GM12878 (cell line): ENCODE results near the gene REPIN1. TPM values are rescaled to one million over a fixed set of nuclear protein-coding genes. Genes with fewer than 3 reads are reported as not detected.

Experiments
- ATF7 ChIP-seq: fragments of 450-650 bp; IDR thresholded peaks from 2 replicates; pipeline ENCODE4 v1.6.1; 2016; ENCODE audit warnings: low read depth, mild to moderate bottlenecking
- BACH1 ChIP-seq: fragments of 450-650 bp; IDR thresholded peaks from 2 replicates; pipeline ENCODE4 v1.6.1; 2017; ENCODE audit warnings: mild to moderate bottlenecking, borderline replicate concordance
- BCL3 ChIP-seq: IDR thresholded peaks from 2 replicates; pipeline ENCODE4 v1.6.1; 2011; ENCODE audit warnings: borderline replicate concordance, low read depth, mild to moderate bottlenecking, moderate library complexity, low read length; ENCODE audit not compliant: insufficient read depth, poor library complexity, severe bottlenecking
- BCLAF1 ChIP-seq: fragments of 450-650 bp; IDR thresholded peaks from 2 replicates; pipeline ENCODE4 v1.6.1; 2017; ENCODE audit warnings: antibody characterized with exemption, mild to moderate bottlenecking, moderate library complexity
- CEBPZ ChIP-seq: fragments of 150-350 bp; IDR thresholded peaks from 2 replicates; pipeline ENCODE4 v1.6.1; 2016; ENCODE audit warnings: low read depth, low read length
- FOS ChIP-seq: IDR thresholded peaks from 3 replicates; pipeline ENCODE4 v1.6.1; 2011; ENCODE audit warnings: borderline replicate concordance; ENCODE audit not compliant: insufficient read length; ENCODE audit errors: extremely low read depth
- IKZF1 ChIP-seq: fragments of 450-650 bp; conservative IDR thresholded peaks from 2 replicates; pipeline ENCODE4 v1.6.1; 2017; ENCODE audit warnings: antibody characterized with exemption, mild to moderate bottlenecking
- KLF5 ChIP-seq: fragments of 450-650 bp; IDR thresholded peaks from 2 replicates; pipeline ENCODE4 v1.6.1; 2014; ENCODE audit warnings: mild to moderate bottlenecking; ENCODE audit not compliant: partially characterized antibody
- MXI1 ChIP-seq: fragments of 150-350 bp; IDR thresholded peaks from 2 replicates; pipeline ENCODE4 v1.6.1; 2011; ENCODE audit warnings: low read depth, mild to moderate bottlenecking, inconsistent platforms, low read length, improper control_type of control experiment
- NBN ChIP-seq: fragments of 450-650 bp; IDR thresholded peaks from 2 replicates; pipeline ENCODE4 v1.6.1; 2016
- NFYA ChIP-seq: IDR thresholded peaks from 2 replicates; pipeline ENCODE4 v1.6.1; 2011; ENCODE audit warnings: low read depth, mild to moderate bottlenecking, low read length, improper control_type of control experiment, borderline replicate concordance
- NR2C1 ChIP-seq: fragments of 450-650 bp; IDR thresholded peaks from 2 replicates; pipeline ENCODE4 v1.6.1; 2017; ENCODE audit warnings: antibody characterized with exemption, mild to moderate bottlenecking, moderate library complexity
- PKNOX1 ChIP-seq: fragments of 450-650 bp; IDR thresholded peaks from 2 replicates; pipeline ENCODE4 v1.6.1; 2016; ENCODE audit warnings: mild to moderate bottlenecking
- POLR2A ChIP-seq: IDR thresholded peaks from 2 replicates; pipeline ENCODE4 v1.6.1; 2011; ENCODE audit warnings: low read depth, mild to moderate bottlenecking, low read length
- RAD21 ChIP-seq: IDR thresholded peaks from 2 replicates; pipeline ENCODE4 v1.6.1; 2011; ENCODE audit warnings: mild to moderate bottlenecking, low read depth, low read length, moderate library complexity; ENCODE audit not compliant: insufficient read depth
- RFX5 ChIP-seq: IDR thresholded peaks from 2 replicates; pipeline ENCODE4 v1.6.1; 2011; ENCODE audit warnings: low read depth, low read length, improper control_type of control experiment
- RUNX3 ChIP-seq: IDR thresholded peaks from 2 replicates; pipeline ENCODE4 v1.6.1; 2012; ENCODE audit warnings: low read length, inconsistent platforms
- SP1 ChIP-seq: IDR thresholded peaks from one replicate; pipeline ENCODE4 v1.6.1; 2011; ENCODE audit warnings: low read depth, low read length
- SRF ChIP-seq, 2 experiments: IDR thresholded peaks; 2 replicates each; pipeline ENCODE4 v1.6.1; 2011; ENCODE audit warnings: low read depth in 2 of 2, low read length in 2 of 2, mild to moderate bottlenecking in 1 of 2, moderate library complexity in 1 of 2
- USF2 ChIP-seq: IDR thresholded peaks from 2 replicates; pipeline ENCODE4 v1.6.1; 2011; ENCODE audit warnings: low read depth, low read length, improper control_type of control experiment, borderline replicate concordance
- WRNIP1 ChIP-seq: IDR thresholded peaks from 2 replicates; pipeline ENCODE4 v1.6.1; 2011; ENCODE audit warnings: low read depth, low read length, improper control_type of control experiment, borderline replicate concordance
- ZSCAN29 ChIP-seq: fragments of 450-650 bp; IDR thresholded peaks from 2 replicates; pipeline ENCODE4 v1.6.1; 2017; ENCODE audit warnings: mild to moderate bottlenecking, moderate library complexity
- polyA plus RNA-seq, 11 experiments: library from polyadenylated mRNA; depleted of rRNA in 4 of 11; unstranded in 6 of 11; stranded (reverse) in 5 of 11; fragments of >200 nt; fragmentation: Nextera tagmentation in 4 of 11; fragmentation: Illumina TruSeq in 1 of 11; extraction: Ambion mirVana in 4 of 11; extraction: Trizol in 1 of 11; gene quantifications; 1 replicate in 1 of 11; 2 replicates in 10 of 11; pipeline versions ENCODE4 v1.2.1 to v1.2.3, GENCODE V29; 2011 to 2016; ENCODE audit warnings: inconsistent platforms in 2 of 11, missing spikeins in 2 of 11, low read depth in 1 of 11
- total RNA-seq, 4 experiments: library from RNA; depleted of rRNA in 3 of 4; stranded (reverse); fragments of >200 nt in 3 of 4; fragmentation: Illumina TruSeq in 1 of 4; extraction: Trizol in 1 of 4; gene quantifications; 2 replicates each; pipeline versions ENCODE4 v1.2.1 to v1.2.3, GENCODE V29; 2013 to 2021

The REPIN1 gene
- total and polyA plus RNA-seq, 10 of the 15 experiments (the other 5 are each of a cell fraction or from before 2014, with no cell fraction given): 5.1 to 172 (median 76.9) TPM

- TF ChIP-seq FOS (peak; percentile 89), NR2C1 (peak; percentile 56), RAD21 (no peak), SP1 (peak; percentile 96), KLF5 (peak; percentile 67), NFYA (peak; percentile 48; the same call in 1 of the 2 replicates), IKZF1 (peak; percentile 70; the same call in 1 of the 2 replicates), ZSCAN29 (0 out of 2 replicates have a peak, but pooled peaks have one; percentile 28), RFX5 (no peak), BCLAF1 (peak; percentile 35; the same call in 1 of the 2 replicates), POLR2A (peak; percentile 93), WRNIP1 (no peak), MXI1 (no peak), BACH1 (peak; percentile 88), USF2 (peak; percentile 70), ATF7 (no peak), PKNOX1 (peak; percentile 97), RUNX3 (peak; percentile 67), BCL3 (peak; percentile 10), NBN (no peak), CEBPZ (peak; percentile 65; the same call in 1 of the 2 replicates), SRF (IDR thresholded peaks at IDR 0.05; ENCODE audit: low read depth in 2 of 2, low read length in 2 of 2) (0 out of 4 replicates have a peak, but pooled peaks of 1 of the 2 experiments have one; percentile 9)
Observed at GRCh38 chr7:150378853-150379440, 10.3 kb downstream of the REPIN1 start, which contains the start of gene ZNF775 (continued).
